ENCODE data around the gene GNAI2. TPM values are rescaled to one million over a fixed set of nuclear protein-coding genes. Genes with fewer than 3 reads are reported as not detected.
A peak's percentile ranks its signal among the peaks of the same experiment; 100 is the strongest.

The GNAI2 gene
- polyA plus RNA-seq (2013, experiment 1 of 2): 197 TPM
- 225 TPM for polyA plus RNA-seq (2013, experiment 2 of 2)

- H3K9ac ChIP-seq (ENCODE audit: low read depth, low read length): peak within 1 kb of the TSS; percentile 83
- peak within 1 kb of the TSS; percentile 46 for H3K27ac ChIP-seq (ENCODE audit: low read depth, low read length)
- peaks cover 21% of the 10 kb centered on the region for H3K4me1 ChIP-seq (ENCODE audit: insufficient read depth, low read length)
- under 1% methylated on average over 75 of the region's 75 CpGs for WGBS
- H3K9me3 ChIP-seq (ENCODE audit: insufficient read depth, low read depth, low read length): no peaks in the 10 kb centered on the region
- H3K4me3 ChIP-seq (ENCODE audit: low read length): peak within 1 kb of the TSS; percentile 86
- no peaks in the 10 kb centered on the region for H3K27me3 ChIP-seq (ENCODE audit: insufficient read depth, low read length)
- no peaks in the 10 kb centered on the region for H3K36me3 ChIP-seq (ENCODE audit: insufficient read depth, low read length)
Observed at GRCh38 chr3:50235716-50236483, at the start of gene GNAI2. GNAI2 (plus strand) TSS chr3:50236204; CDS start chr3:50236336, 132 bp downstream.

GRCh38 chr3:50187750-50188149 lies 48.3 kb upstream of the GNAI2 start:
- Histone ChIP-seq H3K36me3 (ENCODE audit: insufficient read depth, low read length) (peaks cover 44% of the 10 kb centered on the region), H3K27ac (ENCODE audit: low read depth, low read length) (no peak overlapping the region), H3K4me3 (ENCODE audit: low read length) (no peak overlapping the region), H3K4me1 (ENCODE audit: insufficient read depth, low read length) (no peaks in the 10 kb centered on the region), H3K9me3 (ENCODE audit: insufficient read depth, low read depth, low read length) (no peaks in the 10 kb centered on the region), H3K9ac (ENCODE audit: low read depth, low read length) (no peak overlapping the region), H3K27me3 (ENCODE audit: insufficient read depth, low read length) (no peaks in the 10 kb centered on the region)
- 95% methylated on average over 19 of the region's 19 CpGs for WGBS

GRCh38 chr3:50189274-50189673 lies 46.7 kb upstream of the GNAI2 start:
- no peak overlapping the region for H3K9ac ChIP-seq (ENCODE audit: low read depth, low read length)
- no peaks in the 10 kb centered on the region for H3K4me1 ChIP-seq (ENCODE audit: insufficient read depth, low read length)
- WGBS: 39% methylated on average over 5 of the region's 5 CpGs
- peaks cover 6% of the 10 kb centered on the region for H3K27me3 ChIP-seq (ENCODE audit: insufficient read depth, low read length)
- no peak overlapping the region for H3K4me3 ChIP-seq (ENCODE audit: low read length)
- H3K9me3 ChIP-seq (ENCODE audit: insufficient read depth, low read depth, low read length): no peaks in the 10 kb centered on the region
- H3K36me3 ChIP-seq (ENCODE audit: insufficient read depth, low read length): peaks cover 35% of the 10 kb centered on the region
- H3K27ac ChIP-seq (ENCODE audit: low read depth, low read length): no peak overlapping the region

GRCh38 chr3:50189989-50190388 lies 46.0 kb upstream of the GNAI2 start:
- no peak overlapping the region for H3K27ac ChIP-seq (ENCODE audit: low read depth, low read length)
- no peaks in the 10 kb centered on the region for H3K4me1 ChIP-seq (ENCODE audit: insufficient read depth, low read length)
- H3K9ac ChIP-seq (ENCODE audit: low read depth, low read length): no peak overlapping the region
- no peak overlapping the region for H3K4me3 ChIP-seq (ENCODE audit: low read length)
- H3K27me3 ChIP-seq (ENCODE audit: insufficient read depth, low read length): peaks cover 11% of the 10 kb centered on the region
- H3K9me3 ChIP-seq (ENCODE audit: insufficient read depth, low read depth, low read length): no peaks in the 10 kb centered on the region
- 94% methylated on average over 7 of the region's 7 CpGs for WGBS
- H3K36me3 ChIP-seq (ENCODE audit: insufficient read depth, low read length): peaks cover 28% of the 10 kb centered on the region

DNA sequence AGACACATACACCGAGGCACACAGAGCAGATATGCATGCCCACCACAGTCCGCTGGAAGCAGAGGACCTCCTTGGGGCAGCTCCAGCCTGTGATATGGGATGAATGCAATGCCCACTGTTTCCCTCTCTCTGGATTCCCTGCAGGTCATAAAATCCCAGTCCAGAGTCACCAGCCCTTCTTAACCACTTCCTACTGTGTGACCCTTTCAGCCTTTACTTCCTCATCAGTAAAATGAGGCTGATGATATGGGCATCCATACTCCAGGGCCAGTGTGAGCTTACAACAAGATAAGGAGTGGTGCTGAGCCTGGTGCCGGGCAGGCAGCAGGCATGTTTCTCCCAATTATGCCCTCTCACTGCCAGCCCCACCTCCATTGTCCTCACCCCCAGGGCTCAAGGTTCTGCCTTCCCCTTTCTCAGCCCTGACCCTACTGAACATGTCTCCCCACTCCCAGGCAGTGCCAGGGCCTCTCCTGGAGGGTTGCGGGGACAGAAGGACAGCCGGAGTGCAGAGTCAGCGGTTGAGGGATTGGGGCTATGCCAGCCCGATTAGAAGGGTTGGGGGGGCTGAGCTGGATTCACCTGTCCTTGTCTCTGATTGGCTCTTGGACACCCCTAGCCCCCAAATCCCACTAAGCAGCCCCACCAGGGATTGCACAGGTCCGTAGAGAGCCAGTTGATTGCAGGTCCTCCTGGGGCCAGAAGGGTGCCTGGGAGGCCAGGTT lies 44.9 kb upstream of the GNAI2 start, which contains the start of gene GNAT1:
TSS of gene GNAT1 (plus strand) at position 675 of the 725 bp plus-strand sequence. CDS start 116 bp downstream, outside the sequence.
- Histone ChIP-seq H3K36me3 (ENCODE audit: insufficient read depth, low read length) (peaks cover 18% of the 10 kb centered on the region), H3K27ac (ENCODE audit: low read depth, low read length) (no peak within 1 kb of the TSS), H3K9ac (ENCODE audit: low read depth, low read length) (no peak within 1 kb of the TSS), H3K27me3 (ENCODE audit: insufficient read depth, low read length) (peaks cover 11% of the 10 kb centered on the region), H3K9me3 (ENCODE audit: insufficient read depth, low read depth, low read length) (no peaks in the 10 kb centered on the region), H3K4me1 (ENCODE audit: insufficient read depth, low read length) (no peaks in the 10 kb centered on the region), H3K4me3 (ENCODE audit: low read length) (no peak within 1 kb of the TSS)
- 93% methylated on average over 8 of the region's 8 CpGs for WGBS

DNA sequence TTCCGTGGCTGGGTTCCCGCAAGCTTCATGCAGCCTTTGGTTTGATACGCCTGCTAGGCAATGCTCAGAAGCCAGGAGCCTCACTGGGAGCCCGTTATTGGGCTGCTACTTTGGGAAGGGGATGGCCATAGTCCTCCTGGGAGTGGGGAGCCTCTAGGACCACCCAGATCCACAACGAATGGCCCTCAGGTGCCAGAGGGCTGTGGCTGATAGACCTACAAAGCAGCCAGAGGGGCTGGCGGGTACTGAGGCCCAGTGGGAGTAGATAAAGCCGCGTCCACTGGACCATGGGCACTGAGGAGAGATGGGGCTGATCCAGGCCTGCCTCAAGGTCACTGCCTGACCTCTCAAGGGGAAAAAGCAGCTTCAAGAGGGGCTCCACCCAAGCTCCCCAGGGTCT lies 43.9 kb upstream of the GNAI2 start:
- Histone ChIP-seq H3K4me3 (ENCODE audit: low read length) (no peak overlapping the region), H3K27ac (ENCODE audit: low read depth, low read length) (no peak overlapping the region), H3K4me1 (ENCODE audit: insufficient read depth, low read length) (no peaks in the 10 kb centered on the region), H3K9me3 (ENCODE audit: insufficient read depth, low read depth, low read length) (no peaks in the 10 kb centered on the region), H3K27me3 (ENCODE audit: insufficient read depth, low read length) (peaks cover 11% of the 10 kb centered on the region), H3K36me3 (ENCODE audit: insufficient read depth, low read length) (peaks cover 7% of the 10 kb centered on the region), H3K9ac (ENCODE audit: low read depth, low read length) (no peak overlapping the region)
- 90% methylated on average over 8 of the region's 8 CpGs for WGBS

GRCh38 chr3:50192689-50193141 lies 43.3 kb upstream of the GNAI2 start:
- no peak overlapping the region for H3K9ac ChIP-seq (ENCODE audit: low read depth, low read length)
- H3K4me1 ChIP-seq (ENCODE audit: insufficient read depth, low read length): no peaks in the 10 kb centered on the region
- H3K27me3 ChIP-seq (ENCODE audit: insufficient read depth, low read length): peaks cover 11% of the 10 kb centered on the region
- WGBS: 48% methylated on average over 21 of the region's 21 CpGs
- no peak overlapping the region for H3K4me3 ChIP-seq (ENCODE audit: low read length)
- no peaks in the 10 kb centered on the region for H3K9me3 ChIP-seq (ENCODE audit: insufficient read depth, low read depth, low read length)
- H3K36me3 ChIP-seq (ENCODE audit: insufficient read depth, low read length): peaks cover 4% of the 10 kb centered on the region; the same call in 1 of the 2 replicates
- H3K27ac ChIP-seq (ENCODE audit: low read depth, low read length): no peak overlapping the region

- no peaks in the 10 kb centered on the region for H3K9me3 ChIP-seq (ENCODE audit: insufficient read depth, low read depth, low read length)
- H3K9ac ChIP-seq (ENCODE audit: low read depth, low read length): no peak overlapping the region
- H3K4me3 ChIP-seq (ENCODE audit: low read length): no peak overlapping the region
- 94% methylated on average over 36 of the region's 36 CpGs for WGBS
- peaks cover 2% of the 10 kb centered on the region; the same call in 1 of the 2 replicates for H3K36me3 ChIP-seq (ENCODE audit: insufficient read depth, low read length)
- peaks cover 11% of the 10 kb centered on the region for H3K27me3 ChIP-seq (ENCODE audit: insufficient read depth, low read length)
- H3K4me1 ChIP-seq (ENCODE audit: insufficient read depth, low read length): no peaks in the 10 kb centered on the region
- no peak overlapping the region for H3K27ac ChIP-seq (ENCODE audit: low read depth, low read length)
Observed at GRCh38 chr3:50193286-50193685, 42.7 kb upstream of the GNAI2 start.

GRCh38 chr3:50193746-50194127 lies 42.3 kb upstream of the GNAI2 start:
- Histone ChIP-seq H3K9ac (ENCODE audit: low read depth, low read length) (no peak overlapping the region), H3K27me3 (ENCODE audit: insufficient read depth, low read length) (peaks cover 11% of the 10 kb centered on the region), H3K27ac (ENCODE audit: low read depth, low read length) (no peak overlapping the region), H3K36me3 (ENCODE audit: insufficient read depth, low read length) (no peaks in the 10 kb centered on the region), H3K4me3 (ENCODE audit: low read length) (no peak overlapping the region), H3K4me1 (ENCODE audit: insufficient read depth, low read length) (no peaks in the 10 kb centered on the region), H3K9me3 (ENCODE audit: insufficient read depth, low read depth, low read length) (no peaks in the 10 kb centered on the region)
- WGBS: 94% methylated on average over 34 of the region's 34 CpGs

DNA sequence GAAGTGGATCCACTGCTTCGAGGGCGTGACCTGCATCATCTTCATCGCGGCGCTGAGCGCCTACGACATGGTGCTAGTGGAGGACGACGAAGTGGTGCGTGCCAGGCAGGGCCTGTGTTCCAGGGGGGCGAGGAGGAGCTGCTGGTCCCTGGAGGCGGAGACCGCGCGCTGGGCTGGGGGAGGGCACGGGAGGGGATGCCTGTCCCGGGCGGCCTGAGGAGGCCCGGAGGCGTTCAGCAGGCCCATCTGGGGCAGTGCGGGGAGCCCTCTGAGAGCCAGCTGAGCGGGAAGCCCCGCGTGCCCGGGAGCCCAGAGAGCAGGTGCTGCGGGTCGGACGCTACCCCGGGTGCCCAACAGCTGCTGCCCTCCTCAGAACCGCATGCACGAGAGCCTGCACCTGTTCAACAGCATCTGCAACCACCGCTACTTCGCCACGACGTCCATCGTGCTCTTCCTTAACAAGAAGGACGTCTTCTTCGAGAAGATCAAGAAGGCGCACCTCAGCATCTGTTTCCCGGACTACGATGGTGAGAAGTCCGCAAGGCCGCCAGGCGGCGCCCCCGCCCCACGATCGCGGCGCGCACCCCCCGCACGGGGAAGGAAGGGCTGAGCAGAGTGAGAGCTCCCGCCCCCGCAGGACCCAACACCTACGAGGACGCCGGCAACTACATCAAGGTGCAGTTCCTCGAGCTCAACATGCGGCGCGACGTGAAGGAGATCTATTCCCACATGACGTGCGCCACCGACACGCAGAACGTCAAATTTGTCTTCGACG lies 41.7 kb upstream of the GNAI2 start:
- Histone ChIP-seq H3K36me3 (ENCODE audit: insufficient read depth, low read length) (no peaks in the 10 kb centered on the region), H3K4me1 (ENCODE audit: insufficient read depth, low read length) (no peaks in the 10 kb centered on the region), H3K9ac (ENCODE audit: low read depth, low read length) (no peak overlapping the region), H3K27ac (ENCODE audit: low read depth, low read length) (no peak overlapping the region), H3K27me3 (ENCODE audit: insufficient read depth, low read length) (peaks cover 11% of the 10 kb centered on the region), H3K4me3 (ENCODE audit: low read length) (peak overlapping the region; percentile 29; the same call in 1 of the 2 replicates), H3K9me3 (ENCODE audit: insufficient read depth, low read depth, low read length) (no peaks in the 10 kb centered on the region)
- 48% methylated on average over 70 of the region's 70 CpGs for WGBS

Measured in HUES64 (cell line).